Measurements from ENCODE around the gene TLK1.

- TF ChIP-seq CTCF (conservative IDR thresholded peaks at IDR 0.05 in 1 of 2, IDR thresholded peaks at IDR 0.05 in 1 of 2; ENCODE audit: low read depth in 1 of 2, low read length in 2 of 2) (no peak), EZH2 (IDR thresholded peaks at IDR 0.05; ENCODE audit: low read length, missing control alignments) (no peak)
Observed at GRCh38 chr2:170950221-170950761, 210.4 kb downstream of the TLK1 start.

Measured in fibroblast of lung (primary cell).